HTR-8/SVneo (cell line): ENCODE results near the gene NUMBL.
A peak's percentile ranks its signal among the peaks of the same experiment; 100 is the strongest.

Experiments used
- DNase-seq: peaks from one replicate; pipeline ENCODE4 v3.0.0; 2011; ENCODE audit warnings: low spot score, mixed read lengths; ENCODE audit not compliant: insufficient read length
- FAIRE-seq: peaks from 2 replicates; lab custom pipeline; 2011; peaks lifted over from hg19 to GRCh38; lab: Jason Lieb, UNC

NUMBL gene

DNA sequence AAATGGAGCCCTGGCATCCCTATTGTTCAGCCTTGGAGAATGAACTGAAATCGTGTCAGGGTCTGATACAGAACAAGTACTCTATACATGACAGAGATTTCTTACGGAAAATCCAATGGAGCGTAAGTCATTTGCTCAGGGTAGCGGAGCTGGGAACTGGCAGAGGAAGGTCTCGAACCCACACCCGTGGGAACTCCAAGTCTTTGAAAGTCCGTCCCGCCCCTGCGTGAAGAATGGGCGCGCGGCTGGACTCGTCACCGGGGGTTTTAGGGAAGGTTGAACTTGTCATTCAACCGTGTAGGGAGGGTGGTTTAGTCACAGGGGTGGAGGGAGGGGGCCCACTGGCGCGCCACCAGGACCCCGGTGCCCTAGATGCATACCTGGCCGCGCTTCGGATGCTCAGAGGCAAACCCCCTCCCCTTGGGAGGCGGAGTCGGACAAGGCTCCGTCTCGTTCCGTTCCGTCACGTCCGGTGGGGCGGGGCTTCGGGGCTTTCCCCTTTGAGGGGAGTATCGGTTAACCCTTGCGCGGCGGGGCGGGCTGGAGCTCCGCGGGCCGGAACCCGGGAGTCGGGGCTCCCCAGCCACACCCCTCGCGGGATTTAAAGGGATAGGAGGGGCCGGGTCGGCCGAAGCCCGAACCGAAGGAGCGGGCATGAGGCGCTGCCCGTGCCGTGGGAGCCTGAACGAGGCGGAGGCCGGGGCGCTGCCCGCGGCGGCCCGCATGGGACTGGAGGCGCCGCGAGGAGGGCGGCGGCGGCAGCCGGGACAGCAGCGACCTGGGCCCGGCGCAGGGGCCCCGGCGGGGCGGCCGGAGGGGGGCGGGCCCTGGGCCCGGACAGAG lies 26.3 kb upstream of the NUMBL start, which contains the start of the genes COQ8B and ITPKC:
COQ8B (minus strand) TSS at position 405 of the 843 bp plus-strand sequence. CDS start 2,254 bp downstream, outside the sequence.
ITPKC (plus strand) TSS at position 631 of the 843 bp plus-strand sequence; CDS start at position 655, 24 bp downstream.
- peak; percentile 93 for DNase-seq
- peak; percentile 70 for FAIRE-seq

DNA sequence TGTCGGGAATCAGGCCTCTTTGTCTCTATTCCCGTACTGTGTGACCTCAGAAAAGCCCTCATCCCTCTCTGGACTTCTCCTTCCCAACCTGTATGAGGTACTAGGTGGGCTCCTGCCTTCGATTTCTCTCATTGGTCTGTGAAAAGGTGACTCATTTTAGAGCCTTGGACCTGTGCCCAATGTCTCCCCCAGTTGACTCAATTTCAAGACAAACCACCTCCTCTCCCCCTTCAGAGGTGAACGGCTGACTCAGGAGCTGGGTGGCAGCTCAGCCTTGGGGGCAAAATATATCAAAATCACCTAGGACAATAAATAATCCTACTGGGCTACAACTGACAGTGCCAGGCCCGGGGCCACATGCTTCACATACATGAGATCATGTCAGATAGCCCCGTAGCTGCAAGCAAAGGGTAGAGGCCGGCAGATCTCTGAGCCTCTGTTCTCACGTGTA lies 25.6 kb upstream of the NUMBL start:
- DNase-seq (peak; percentile 70), FAIRE-seq (peak; percentile 20)

DNA sequence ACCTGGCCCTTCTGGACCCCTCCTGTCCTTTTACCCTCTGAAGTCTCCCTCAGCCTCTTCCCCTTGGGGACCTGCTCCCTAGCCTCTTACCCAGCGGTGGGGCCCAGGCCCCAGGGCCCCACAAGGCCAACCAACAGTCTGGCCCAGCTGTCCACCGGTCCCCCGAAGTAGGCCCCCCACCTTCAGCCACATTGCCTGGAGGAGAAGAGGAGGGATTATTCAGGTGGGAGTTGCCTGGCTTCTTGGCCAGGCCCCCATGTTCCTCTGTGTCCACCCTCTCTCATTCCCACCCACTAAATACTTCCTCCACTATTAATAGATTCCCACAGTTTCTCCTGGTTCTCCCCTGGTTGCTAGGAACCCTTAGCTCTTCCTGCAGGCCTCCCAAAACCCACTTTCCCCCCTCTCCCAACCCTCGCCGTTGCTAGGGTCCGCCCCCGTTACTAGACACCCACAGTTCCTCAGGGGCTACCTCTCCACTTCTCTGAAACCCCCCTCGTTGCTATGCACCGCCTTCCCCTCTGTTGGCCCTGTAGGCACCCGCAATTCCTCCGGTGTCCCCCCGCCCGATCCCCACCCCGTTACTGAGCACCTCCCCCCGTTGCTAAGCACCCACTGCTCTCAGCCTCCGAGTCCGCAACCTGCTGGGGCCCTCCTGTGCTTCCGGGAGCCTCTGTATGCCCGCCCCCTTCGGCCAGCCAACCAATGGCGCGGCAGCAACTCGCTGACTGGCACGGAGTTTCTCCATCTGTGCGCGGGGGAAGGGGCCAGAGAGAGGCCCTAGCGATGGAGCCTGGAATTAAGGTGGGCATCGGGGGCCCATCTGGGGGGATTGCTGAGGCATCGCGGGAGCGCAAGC lies 24.2 kb upstream of the NUMBL start:
- peak; percentile 23 for FAIRE-seq
- peak; percentile 95 for DNase-seq

DNA sequence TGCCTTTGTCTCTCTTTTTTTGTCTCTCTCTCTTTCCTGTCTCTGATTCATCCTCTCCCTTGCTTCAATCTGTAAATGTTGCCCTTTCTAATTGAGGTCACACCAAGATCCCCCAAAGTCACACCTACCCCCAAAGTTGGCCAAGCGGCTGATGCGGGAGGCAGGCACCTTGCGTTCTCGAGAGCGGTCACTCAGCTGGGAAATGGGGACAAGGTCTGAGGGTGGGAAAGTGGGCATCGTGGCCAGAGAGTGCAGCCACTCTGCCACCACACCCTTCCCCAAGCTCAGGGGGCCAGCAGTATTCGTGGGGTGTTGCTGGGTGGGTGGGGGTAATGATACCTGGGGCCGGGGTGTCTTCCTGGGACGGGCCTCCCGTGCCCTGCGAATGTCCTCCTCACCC lies 23.5 kb upstream of the NUMBL start:
- FAIRE-seq: no peak
- DNase-seq: no peak

DNA sequence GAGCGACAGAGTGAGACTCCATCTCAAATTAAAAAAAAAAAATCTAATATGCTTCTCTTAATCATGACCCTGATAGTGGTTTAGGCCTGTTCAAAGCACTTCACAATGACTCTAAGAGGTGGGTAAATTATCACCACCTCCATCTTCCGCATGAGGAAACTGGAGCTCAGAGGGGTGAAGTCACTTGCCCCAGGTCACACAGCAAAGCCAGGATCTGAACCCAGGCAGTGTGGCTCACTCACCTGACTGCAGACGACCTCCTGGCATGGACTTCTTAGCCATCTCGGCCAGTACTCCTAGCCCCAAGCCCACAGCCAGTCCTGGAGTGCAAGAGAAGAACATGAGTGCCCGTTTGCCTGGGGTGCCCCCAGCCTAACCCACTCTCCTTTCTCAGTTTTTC lies 19.4 kb upstream of the NUMBL start:
- FAIRE-seq (no peak), DNase-seq (no peak)

DNA sequence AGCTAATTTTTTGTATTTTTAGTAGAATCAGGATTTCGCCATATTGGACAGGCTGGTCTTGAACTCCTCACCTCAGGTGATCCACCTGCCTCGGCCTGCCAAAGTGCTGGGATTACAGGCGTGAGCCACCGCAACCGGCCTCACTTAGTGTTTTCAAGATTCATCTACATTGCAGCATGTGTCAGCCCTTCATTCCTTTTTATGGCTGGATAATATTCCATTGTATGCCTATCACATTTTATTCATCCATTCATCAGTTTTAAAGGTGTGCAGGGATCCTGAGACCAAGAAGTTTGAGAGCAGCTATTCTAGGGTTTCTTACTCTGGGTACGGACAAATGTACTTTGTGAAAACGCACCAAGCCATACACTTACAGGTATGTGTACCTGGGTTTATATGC lies 17.2 kb upstream of the NUMBL start:
- DNase-seq (no peak), FAIRE-seq (no peak)

DNA sequence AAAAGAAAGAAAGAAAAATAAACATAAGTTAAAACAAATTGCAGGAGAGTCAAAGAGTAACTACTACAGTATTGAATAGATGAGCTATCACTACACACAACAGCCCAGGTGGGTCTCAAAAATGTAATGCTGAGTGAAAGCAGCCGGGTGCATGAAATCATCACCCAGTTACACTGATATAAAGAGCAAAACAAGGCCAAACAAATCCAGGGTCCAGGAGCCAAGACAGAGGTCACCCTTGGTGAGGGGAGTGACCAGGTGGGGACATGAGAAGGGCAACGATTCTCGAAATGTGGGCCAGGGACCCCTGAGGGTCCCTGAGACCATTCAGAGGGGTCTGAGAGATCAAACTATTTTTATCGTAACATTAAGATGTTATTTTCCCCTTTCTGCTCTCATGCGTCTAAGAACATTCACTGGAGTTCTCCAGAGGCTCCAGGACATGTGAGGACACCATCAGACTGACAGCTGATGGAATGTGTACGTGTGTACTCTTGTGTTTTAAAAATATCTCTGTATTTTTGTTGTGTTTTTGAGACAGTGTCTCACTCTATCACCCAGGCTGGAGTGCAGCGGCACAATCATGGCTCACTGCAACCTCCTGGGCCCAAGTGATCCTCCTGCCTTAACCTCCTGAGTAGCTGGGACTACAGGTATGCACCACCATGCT lies 15.6 kb upstream of the NUMBL start:
- FAIRE-seq (no peak), DNase-seq (no peak)

DNA sequence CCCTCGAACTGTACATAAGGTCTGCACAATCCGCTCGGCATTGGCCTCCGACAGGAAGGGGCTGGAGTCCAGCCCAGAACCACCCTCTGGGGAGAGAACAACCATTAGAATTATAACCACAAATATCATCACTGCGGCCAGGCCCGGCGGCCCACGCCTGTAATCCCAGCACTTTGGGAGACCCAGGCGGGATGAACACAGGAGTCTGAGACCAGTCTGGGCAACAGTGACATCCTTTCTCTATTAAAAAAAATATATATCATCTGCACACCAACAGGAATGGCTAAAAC lies 14.9 kb upstream of the NUMBL start:
- FAIRE-seq (no peak), DNase-seq (no peak)

DNA sequence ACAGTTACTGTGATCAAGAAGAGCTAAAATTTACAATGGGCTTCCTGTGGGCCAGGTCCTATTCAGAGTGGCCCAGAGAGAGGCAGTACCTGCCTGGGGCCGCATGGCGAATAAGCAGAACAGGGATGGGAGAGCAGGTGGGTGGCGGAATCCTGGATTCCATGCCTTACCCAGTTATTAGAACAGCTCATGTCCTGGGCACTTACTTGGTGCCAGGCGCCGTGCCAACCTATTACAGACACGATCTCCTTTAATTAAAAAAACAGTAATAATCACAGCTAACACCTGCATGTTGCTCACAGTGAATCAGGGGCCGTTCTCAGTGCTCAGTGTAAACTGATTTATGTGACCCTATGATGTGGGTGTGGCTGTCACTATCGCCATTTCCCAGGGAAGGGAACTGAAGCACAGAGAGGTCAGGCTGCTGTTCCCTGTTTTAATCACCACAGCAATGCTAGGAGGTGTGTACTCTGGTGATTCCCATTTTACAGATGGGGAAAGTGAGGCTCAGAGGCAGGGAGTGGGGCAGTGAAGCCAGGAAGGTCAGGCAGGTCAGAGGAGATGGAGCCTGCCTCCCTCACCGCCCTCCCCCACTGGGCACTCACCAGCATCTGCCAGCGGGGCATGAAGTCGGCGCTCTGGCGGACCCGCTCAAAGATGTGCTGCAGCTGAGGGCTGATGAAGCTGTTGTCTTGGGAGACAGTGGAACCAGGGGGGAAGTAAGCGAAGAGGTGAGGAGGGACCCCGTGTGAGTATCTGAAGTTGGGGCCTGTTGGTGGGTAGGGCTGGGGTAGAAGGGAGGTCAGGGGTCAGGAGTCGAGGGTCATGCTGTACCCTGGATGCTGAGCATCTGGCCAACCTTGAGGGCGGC lies 14.3 kb upstream of the NUMBL start:
- DNase-seq: no peak
- no peak for FAIRE-seq

DNA sequence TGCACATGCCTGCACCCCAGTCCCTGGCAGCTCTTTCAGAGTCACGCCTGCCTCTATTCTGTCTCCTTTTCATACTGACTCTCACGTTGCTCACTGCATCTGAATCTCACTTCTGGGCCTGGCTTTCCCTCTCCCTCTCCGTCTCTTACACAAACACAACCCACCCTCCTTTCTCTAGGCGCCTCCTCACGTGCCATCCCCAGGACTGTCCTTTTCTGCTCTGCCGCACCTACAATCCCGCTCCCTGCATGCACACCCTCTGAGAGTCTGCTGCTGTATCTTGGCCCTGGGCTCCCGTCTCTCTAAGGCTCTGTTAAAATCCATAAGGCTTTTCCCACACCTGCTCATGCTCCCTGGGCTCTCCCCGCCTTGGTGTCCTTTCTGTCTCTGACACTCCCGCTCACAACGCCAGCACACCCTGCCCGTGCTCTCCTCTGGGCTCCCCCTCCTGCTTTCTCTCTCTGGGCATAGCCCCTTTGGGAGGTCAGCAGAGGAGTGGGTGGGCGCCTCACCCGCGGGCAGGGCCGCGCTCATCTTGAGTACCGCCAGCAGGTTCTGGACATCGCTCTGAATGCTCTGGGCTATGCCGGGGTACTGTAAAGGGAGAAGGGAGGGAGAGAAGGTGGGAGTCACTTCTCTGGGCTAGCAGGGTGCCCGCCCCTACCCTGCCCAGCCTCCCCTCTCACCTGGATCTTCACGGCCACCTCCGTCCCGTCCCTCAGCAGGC lies 12.7 kb upstream of the NUMBL start:
- no peak for DNase-seq
- FAIRE-seq: no peak

DNA sequence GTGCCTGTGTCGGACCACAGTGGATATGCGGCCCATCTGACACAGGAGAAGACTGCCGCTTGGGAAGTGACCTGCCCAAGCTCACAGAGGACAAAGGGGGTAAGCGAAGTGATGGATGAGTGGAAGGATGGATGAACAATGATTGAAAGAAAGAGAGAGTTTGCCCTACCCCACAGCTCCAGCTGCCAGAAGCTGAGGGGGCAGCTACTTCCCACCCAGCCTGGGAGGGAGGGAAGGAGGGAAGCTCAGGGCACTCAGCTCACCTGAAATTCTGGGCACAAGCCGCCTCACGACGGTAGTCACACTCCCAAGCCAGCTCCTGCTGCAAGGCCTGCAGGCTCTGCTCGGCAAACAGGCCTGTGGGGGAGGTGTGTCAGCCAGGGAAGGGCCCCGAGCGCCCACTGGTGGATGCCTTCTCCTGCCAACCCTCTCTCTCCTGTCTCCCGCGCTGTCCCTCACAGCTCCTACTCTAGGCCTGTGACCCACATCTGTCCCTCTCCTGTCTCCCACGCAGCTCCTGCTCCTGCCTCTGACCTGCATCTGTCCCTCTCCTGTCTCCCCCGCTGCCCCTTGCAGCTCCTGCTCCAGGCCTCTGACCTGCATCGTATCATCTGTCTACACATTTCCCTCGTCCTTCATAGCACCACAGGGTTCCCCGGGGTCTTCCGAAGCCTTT lies 12.0 kb upstream of the NUMBL start:
- FAIRE-seq (no peak), DNase-seq (no peak)

DNA sequence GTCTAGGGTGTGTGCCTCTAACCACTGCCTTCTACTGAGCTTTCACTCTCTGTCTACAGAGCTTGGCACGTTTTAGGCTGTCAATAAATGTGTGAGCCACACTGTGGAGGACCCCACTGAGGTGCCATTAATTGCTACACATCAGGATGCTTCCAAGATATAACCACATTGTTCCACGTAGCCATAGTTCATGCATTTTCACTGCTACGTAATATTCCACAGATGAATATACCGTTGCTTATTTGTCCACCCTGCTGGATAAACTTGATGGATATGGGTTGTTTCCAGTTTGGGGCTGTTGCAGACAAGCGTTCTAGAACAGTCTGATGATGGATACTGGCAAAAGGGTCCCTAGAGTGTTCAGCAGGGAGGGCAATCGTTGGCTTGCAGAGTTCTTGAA lies 11.3 kb upstream of the NUMBL start:
- DNase-seq (no peak), FAIRE-seq (no peak)

DNA sequence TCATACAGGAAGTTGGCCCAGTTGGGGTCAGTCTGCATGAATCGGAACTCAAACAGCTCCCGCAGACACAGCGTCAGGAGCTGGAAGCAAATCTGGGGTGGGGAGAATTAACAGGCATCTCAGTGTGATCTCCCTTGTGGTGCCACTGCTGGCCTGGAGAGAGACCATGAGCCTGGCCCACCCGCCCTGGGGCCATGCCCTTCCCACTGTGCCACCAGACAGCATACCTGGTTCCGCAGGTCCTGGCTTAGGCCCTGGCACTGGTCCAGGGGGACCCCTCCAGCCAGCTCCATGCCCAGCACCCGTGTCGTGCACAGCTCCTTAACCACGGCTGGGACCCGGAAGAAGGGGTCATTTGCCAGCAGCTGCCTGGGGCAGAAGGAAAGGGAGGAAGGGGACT lies 9.6 kb upstream of the NUMBL start:
- FAIRE-seq (no peak), DNase-seq (no peak)

DNA sequence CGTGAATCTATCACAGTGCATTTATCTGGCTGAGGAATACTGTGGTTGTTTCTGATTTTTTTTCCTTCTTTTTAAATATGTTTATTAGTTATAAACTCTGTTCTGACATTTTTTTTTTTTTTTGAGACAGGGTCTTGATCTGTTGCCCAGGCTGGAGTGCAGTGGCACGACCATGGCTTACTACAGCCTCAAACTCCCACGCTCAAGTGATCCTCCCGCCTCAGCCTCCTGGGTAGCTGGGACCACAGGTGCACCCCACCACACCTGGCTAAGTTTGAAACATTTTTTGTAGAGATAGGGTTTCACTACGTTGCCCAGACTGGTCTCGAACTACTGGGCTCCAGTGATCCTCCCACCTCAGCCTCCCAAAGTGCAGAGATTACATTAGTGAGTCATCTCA lies 6.6 kb upstream of the NUMBL start:
- no peak for FAIRE-seq
- no peak for DNase-seq

DNA sequence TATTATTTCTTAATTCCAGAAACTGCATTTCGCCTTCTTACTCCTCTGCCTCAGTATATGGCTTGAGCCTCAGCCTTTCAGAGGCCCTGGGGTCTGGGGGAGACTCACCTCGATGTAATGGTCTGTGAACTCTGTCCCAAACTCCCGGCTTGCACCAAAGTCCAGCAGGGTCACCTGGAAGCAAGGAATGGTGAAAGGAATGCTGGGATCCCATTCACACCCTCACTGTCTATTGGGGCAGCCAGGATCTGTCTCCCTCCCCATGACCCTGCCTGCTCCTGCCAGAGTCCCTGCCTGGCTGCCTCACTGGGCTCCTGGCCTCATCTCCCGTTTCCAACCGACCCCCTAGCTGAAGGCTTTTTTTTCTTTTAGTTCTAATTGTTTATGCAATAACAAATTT lies 5.4 kb upstream of the NUMBL start:
- DNase-seq: no peak
- FAIRE-seq: no peak

DNA sequence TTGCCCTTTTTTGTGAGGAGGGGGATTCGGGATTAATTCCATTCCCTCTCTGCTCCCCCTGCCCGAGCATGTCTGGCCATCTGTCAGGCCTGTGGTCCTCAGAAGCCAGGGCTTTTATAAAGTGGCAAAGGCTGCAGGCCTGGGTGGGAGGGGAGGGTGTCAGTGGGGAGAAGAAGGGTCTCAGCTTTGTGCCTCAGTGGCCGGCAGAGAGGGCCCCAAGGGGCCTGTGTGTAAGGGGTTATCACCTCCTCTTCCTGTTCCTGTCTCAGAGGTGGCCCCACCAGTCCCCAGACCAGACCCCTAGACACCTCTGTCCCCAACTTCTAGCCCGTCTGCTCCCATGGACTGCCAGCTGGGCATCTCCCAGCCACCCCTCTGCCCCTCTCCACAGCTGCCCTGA lies 3.4 kb upstream of the NUMBL start:
- no peak for FAIRE-seq

DNA sequence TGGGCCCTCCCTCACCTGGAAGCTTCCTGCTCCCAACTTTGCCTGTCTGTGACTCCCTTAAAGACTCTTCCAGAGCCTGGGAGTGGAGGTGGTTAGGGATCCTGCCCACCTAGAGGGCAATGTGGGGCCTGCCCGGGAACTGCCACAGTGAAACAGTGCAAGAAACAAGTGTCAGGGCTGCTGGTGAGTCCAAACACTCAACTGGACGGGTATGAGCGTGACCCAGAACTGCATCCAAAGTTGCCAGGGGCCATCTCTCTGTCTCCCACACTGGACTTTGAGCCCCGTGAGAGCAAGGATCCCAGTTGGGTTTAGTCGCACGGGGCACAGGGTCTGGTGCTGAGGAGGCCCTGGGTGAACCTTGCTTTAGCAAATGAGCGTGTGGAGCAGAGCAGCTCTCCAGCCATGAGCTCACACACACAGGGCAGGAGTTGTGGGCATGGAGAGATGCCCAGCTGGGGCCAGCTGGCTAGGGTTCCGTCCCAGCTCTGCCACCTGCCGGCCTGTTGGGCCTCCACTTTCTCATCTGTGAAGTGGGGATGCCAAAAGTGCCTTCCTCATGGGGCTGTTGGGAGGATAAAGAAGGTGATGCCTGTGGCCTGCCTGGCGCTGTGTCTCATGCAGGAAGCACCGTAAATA lies 2.8 kb upstream of the NUMBL start:
- DNase-seq: no peak
- no peak for FAIRE-seq

More for the DNA sequence above, 3.4 kb upstream of the NUMBL start:
- no peak for DNase-seq

DNA sequence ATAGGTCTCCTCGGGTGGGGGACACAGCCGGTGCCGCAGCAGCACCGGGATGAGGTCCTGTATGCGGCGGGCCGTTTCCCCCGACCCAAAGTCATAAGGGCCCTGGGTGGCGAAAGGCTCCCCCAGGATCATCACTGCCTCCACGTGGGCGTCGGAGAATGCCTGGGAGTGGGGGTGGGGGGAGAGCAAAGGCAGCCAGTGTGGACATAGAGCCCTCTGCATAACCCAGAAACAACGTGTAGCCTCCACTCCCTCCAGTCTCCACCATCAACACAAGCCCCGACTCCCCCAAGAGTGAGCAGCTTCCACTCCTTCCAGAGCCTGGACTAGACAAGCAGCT lies 1.7 kb upstream of the NUMBL start:
- FAIRE-seq (no peak), DNase-seq (no peak)
